ENCODE data around the gene LETM1. TPM values are rescaled to one million over a fixed set of nuclear protein-coding genes. Genes with fewer than 3 reads are reported as not detected.

LETM1 gene
- total RNA-seq, 1 donor from 2014 or later = 67.5 TPM

- Histone ChIP-seq H3K27me3 (no peaks in the 10 kb centered on the region), H3K27ac (no peak overlapping the region), H3K36me3 (peaks cover 0 to 52% of the 10 kb centered on the region in 2 donors), H3K4me3 (no peak overlapping the region), H3K4me1 (peaks cover 7% of the 10 kb centered on the region), H3K9me3 (no peaks in the 10 kb centered on the region)
- no peak for DNase-seq (ENCODE audit: extremely low spot score in 2 of 2)
- intact Hi-C loops (cut with DNase I) = no loop called here
- no peak for TF ChIP-seq POLR2AphosphoS5 (IDR thresholded peaks at IDR 0.05; ENCODE audit: insufficient read depth in 1 of 2, low read depth in 1 of 2)
- no peak for TF ChIP-seq POLR2A (IDR thresholded peaks at IDR 0.05)
- TF ChIP-seq CTCF (IDR thresholded peaks at IDR 0.05) = no peak
These were observed 42.7 kb downstream of the LETM1 start for GRCh38 chr4:1813231-1813630.

- H3K4me3 ChIP-seq = no peak overlapping the region
- H3K36me3 ChIP-seq = peaks cover 0 to 47% of the 10 kb centered on the region in 2 donors
- no peak overlapping the region for H3K27ac ChIP-seq
- no peaks in the 10 kb centered on the region for H3K27me3 ChIP-seq
- no peaks in the 10 kb centered on the region for H3K9me3 ChIP-seq
- intact Hi-C loops (cut with DNase I) = no loop called here
- H3K4me1 ChIP-seq = peaks cover 7% of the 10 kb centered on the region
- TF ChIP-seq CTCF (IDR thresholded peaks at IDR 0.05) = no peak
- no peak for DNase-seq (ENCODE audit: extremely low spot score in 2 of 2)
These were observed 43.2 kb downstream of the LETM1 start for GRCh38 chr4:1812720-1813119.

GRCh38 chr4:1810765-1811164 is 45.2 kb downstream of the LETM1 start:
- Histone ChIP-seq H3K36me3 (peaks cover 0 to 28% of the 10 kb centered on the region in 2 donors), H3K4me3 (no peak overlapping the region), H3K9me3 (no peaks in the 10 kb centered on the region), H3K27ac (no peak overlapping the region), H3K4me1 (peaks cover 7% of the 10 kb centered on the region), H3K27me3 (no peaks in the 10 kb centered on the region)
- intact Hi-C loops (cut with DNase I) = no loop called here
- TF ChIP-seq POLR2A (IDR thresholded peaks at IDR 0.05) = no peak
- no peak for TF ChIP-seq POLR2AphosphoS5 (IDR thresholded peaks at IDR 0.05; ENCODE audit: insufficient read depth in 1 of 2, low read depth in 1 of 2)
- TF ChIP-seq CTCF (IDR thresholded peaks at IDR 0.05) = no peak
- DNase-seq (ENCODE audit: extremely low spot score in 2 of 2) = no peak

- no peak for DNase-seq (ENCODE audit: extremely low spot score in 2 of 2)
- H3K9me3 ChIP-seq = no peaks in the 10 kb centered on the region
- peaks cover 7% of the 10 kb centered on the region for H3K4me1 ChIP-seq
- H3K27me3 ChIP-seq = no peaks in the 10 kb centered on the region
- intact Hi-C loops (cut with DNase I) = loop anchor here (5.0 kb wide), 1 partner anchor 63 kb away; no protein-coding TSS in a partner anchor
- no peak for TF ChIP-seq POLR2A (IDR thresholded peaks at IDR 0.05)
- peak; percentile 55 to 84 (median 81) for TF ChIP-seq CTCF (IDR thresholded peaks at IDR 0.05)
- TF ChIP-seq POLR2AphosphoS5 (IDR thresholded peaks at IDR 0.05; ENCODE audit: insufficient read depth in 1 of 2, low read depth in 1 of 2) = peak in 1 of 2 donors; percentile 10
- H3K4me3 ChIP-seq = no peak overlapping the region
- peaks cover 0 to 19% of the 10 kb centered on the region in 2 donors for H3K36me3 ChIP-seq
- no peak overlapping the region for H3K27ac ChIP-seq
These were observed 46.0 kb downstream of the LETM1 start for GRCh38 chr4:1809754-1810502.
